ENCODE results near the gene PALMD. TPM values are rescaled to one million over a fixed set of nuclear protein-coding genes. Genes with fewer than 3 reads are reported as not detected.

PALMD gene
- total and polyA plus RNA-seq, 2 experiments from 2014 or later = 0.63 to 0.94 TPM

- H3K27me3 ChIP-seq = no peaks in the 10 kb centered on the region
- no peak overlapping the region for H3K27ac ChIP-seq
- no peaks in the 10 kb centered on the region for H3K9me3 ChIP-seq (ENCODE audit: low read depth)
- no peak overlapping the region for H3K4me3 ChIP-seq
- H3K4me1 ChIP-seq (ENCODE audit: low read depth) = no peaks in the 10 kb centered on the region
- TF ChIP-seq CTCF (IDR thresholded peaks at IDR 0.05; ENCODE audit: low read depth, low read length) = no peak
- DNase-seq (ENCODE audit: low read depth in 1 of 2, low spot score in 1 of 2) = no peak
- H3K36me3 ChIP-seq = no peaks in the 10 kb centered on the region
Measured at GRCh38 chr1:99713006-99713405, 67.1 kb downstream of the PALMD start.

GRCh38 chr1:99717005-99717404 is 71.1 kb downstream of the PALMD start:
- Histone ChIP-seq H3K27me3 (no peaks in the 10 kb centered on the region), H3K9me3 (ENCODE audit: low read depth) (no peaks in the 10 kb centered on the region), H3K36me3 (no peaks in the 10 kb centered on the region), H3K27ac (no peak overlapping the region), H3K4me1 (ENCODE audit: low read depth) (no peaks in the 10 kb centered on the region), H3K4me3 (no peak overlapping the region)
- TF ChIP-seq CTCF (IDR thresholded peaks at IDR 0.05; ENCODE audit: low read depth, low read length) = no peak
- DNase-seq (ENCODE audit: low read depth in 1 of 2, low spot score in 1 of 2) = no peak

- TF ChIP-seq CTCF (IDR thresholded peaks at IDR 0.05; ENCODE audit: low read depth, low read length) = no peak
- H3K27ac ChIP-seq = no peak overlapping the region
- H3K36me3 ChIP-seq = no peaks in the 10 kb centered on the region
- H3K4me1 ChIP-seq (ENCODE audit: low read depth) = no peaks in the 10 kb centered on the region
- no peaks in the 10 kb centered on the region for H3K9me3 ChIP-seq (ENCODE audit: low read depth)
- no peak for DNase-seq (ENCODE audit: low read depth in 1 of 2, low spot score in 1 of 2)
- H3K27me3 ChIP-seq = no peaks in the 10 kb centered on the region
- no peak overlapping the region for H3K4me3 ChIP-seq
Measured at GRCh38 chr1:99723251-99723650, 77.3 kb downstream of the PALMD start.

GRCh38 chr1:99725996-99726395 is 80.1 kb downstream of the PALMD start:
- Histone ChIP-seq H3K4me1 (ENCODE audit: low read depth) (peaks cover 6% of the 10 kb centered on the region), H3K27ac (no peak overlapping the region), H3K36me3 (no peaks in the 10 kb centered on the region), H3K27me3 (no peaks in the 10 kb centered on the region), H3K9me3 (ENCODE audit: low read depth) (no peaks in the 10 kb centered on the region), H3K4me3 (no peak overlapping the region)
- no peak for DNase-seq (ENCODE audit: low read depth in 1 of 2, low spot score in 1 of 2)
- no peak for TF ChIP-seq CTCF (IDR thresholded peaks at IDR 0.05; ENCODE audit: low read depth, low read length)

- no peaks in the 10 kb centered on the region for H3K27me3 ChIP-seq
- H3K36me3 ChIP-seq = no peaks in the 10 kb centered on the region
- H3K9me3 ChIP-seq (ENCODE audit: low read depth) = no peaks in the 10 kb centered on the region
- H3K27ac ChIP-seq = no peak overlapping the region
- DNase-seq (ENCODE audit: low read depth in 1 of 2, low spot score in 1 of 2) = no peak
- H3K4me3 ChIP-seq = no peak overlapping the region
- H3K4me1 ChIP-seq (ENCODE audit: low read depth) = peaks cover 6% of the 10 kb centered on the region
- TF ChIP-seq CTCF (IDR thresholded peaks at IDR 0.05; ENCODE audit: low read depth, low read length) = no peak
Measured at GRCh38 chr1:99726407-99726806, 80.5 kb downstream of the PALMD start.

GRCh38 chr1:99726818-99727217 is 80.9 kb downstream of the PALMD start:
- Histone ChIP-seq H3K27ac (no peak overlapping the region), H3K9me3 (ENCODE audit: low read depth) (no peaks in the 10 kb centered on the region), H3K27me3 (no peaks in the 10 kb centered on the region), H3K36me3 (no peaks in the 10 kb centered on the region), H3K4me3 (no peak overlapping the region), H3K4me1 (ENCODE audit: low read depth) (peaks cover 6% of the 10 kb centered on the region)
- TF ChIP-seq CTCF (IDR thresholded peaks at IDR 0.05; ENCODE audit: low read depth, low read length) = no peak
- no peak for DNase-seq (ENCODE audit: low read depth in 1 of 2, low spot score in 1 of 2)

Data from cardiac muscle cell (in vitro differentiated cells and primary cell).